Coronary artery (tissue), 2 donors: Measurements from ENCODE around the gene ZNF808.
"Not testable (repeated sequence)": the region's sequence is repeated elsewhere in the genome, so short reads cannot be mapped to it uniquely, and the experiment has no call there.

Experiments used
- DNase-seq: peaks from one replicate; pipeline ENCODE4 v3.0.0-alpha.2; 2017; ENCODE audit warnings: low spot score
- H3K27ac ChIP-seq, 2 donors: fragments of 200-600 bp; sonication (generic); one replicate each; pipeline ENCODE4 v1.5.1; 2016 to 2019
- H3K4me3 ChIP-seq: fragments of 200-600 bp; sonication (generic); 2 replicates; pipeline ENCODE4 v1.5.1; 2016; ENCODE audit warnings: mild to moderate bottlenecking, moderate library complexity
- TF ChIP-seq, protein P1 (sequence below): fragments of 200-600 bp; sonication (generic); IDR thresholded peaks from one replicate; pipeline ENCODE4 v1.5.1; 2019; ENCODE audit warnings: antibody characterized with exemption

Gene ZNF808

DNA sequence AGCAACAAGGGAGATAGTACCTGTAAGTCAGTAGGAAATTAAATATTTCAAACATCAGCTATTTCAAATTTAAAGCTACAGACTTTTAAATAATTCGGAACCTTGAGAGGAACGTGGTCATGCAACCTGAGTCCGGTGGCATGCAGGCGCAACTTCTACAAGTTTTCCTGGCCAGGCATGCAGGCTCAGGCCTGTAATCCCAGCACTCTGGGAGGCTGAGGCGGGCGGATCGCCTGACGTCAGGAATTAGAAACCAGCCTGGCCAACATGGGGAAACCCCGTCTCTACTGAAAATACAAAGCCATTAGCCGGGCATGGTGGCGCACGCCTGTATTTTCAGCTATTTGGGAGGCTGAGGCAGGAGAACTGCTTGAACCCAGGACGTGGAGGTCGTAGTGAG is 40.5 kb downstream of the ZNF808 start:
- H3K27ac ChIP-seq = no peak overlapping the region
- no peak for DNase-seq
- TF ChIP-seq, protein P1, sequence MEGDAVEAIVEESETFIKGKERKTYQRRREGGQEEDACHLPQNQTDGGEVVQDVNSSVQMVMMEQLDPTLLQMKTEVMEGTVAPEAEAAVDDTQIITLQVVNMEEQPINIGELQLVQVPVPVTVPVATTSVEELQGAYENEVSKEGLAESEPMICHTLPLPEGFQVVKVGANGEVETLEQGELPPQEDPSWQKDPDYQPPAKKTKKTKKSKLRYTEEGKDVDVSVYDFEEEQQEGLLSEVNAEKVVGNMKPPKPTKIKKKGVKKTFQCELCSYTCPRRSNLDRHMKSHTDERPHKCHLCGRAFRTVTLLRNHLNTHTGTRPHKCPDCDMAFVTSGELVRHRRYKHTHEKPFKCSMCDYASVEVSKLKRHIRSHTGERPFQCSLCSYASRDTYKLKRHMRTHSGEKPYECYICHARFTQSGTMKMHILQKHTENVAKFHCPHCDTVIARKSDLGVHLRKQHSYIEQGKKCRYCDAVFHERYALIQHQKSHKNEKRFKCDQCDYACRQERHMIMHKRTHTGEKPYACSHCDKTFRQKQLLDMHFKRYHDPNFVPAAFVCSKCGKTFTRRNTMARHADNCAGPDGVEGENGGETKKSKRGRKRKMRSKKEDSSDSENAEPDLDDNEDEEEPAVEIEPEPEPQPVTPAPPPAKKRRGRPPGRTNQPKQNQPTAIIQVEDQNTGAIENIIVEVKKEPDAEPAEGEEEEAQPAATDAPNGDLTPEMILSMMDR = no peak
- H3K4me3 ChIP-seq = no peak overlapping the region

DNA sequence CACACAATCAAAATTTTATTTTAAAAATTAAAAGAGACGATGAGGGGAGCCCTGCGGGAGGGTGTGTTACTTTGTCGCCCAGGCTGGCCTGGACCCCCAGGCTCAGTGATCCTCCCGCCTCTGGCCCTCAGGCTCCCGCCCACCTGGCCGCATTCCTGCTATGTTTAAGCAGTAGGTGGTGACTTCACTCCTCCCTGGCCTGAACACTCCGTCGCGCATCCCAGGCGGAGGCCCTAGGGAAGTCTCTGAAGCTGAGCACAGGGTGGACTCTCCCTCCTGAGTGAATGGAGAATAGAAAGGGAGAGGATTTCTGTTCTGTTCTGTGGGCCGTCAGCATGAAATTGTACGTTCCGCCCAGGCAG is 42.2 kb downstream of the ZNF808 start:
- H3K4me3 ChIP-seq = peak overlapping the region; percentile 78
- H3K27ac ChIP-seq = peak overlapping the region; percentile 81 to 82
- DNase-seq = peak; percentile 75

DNA sequence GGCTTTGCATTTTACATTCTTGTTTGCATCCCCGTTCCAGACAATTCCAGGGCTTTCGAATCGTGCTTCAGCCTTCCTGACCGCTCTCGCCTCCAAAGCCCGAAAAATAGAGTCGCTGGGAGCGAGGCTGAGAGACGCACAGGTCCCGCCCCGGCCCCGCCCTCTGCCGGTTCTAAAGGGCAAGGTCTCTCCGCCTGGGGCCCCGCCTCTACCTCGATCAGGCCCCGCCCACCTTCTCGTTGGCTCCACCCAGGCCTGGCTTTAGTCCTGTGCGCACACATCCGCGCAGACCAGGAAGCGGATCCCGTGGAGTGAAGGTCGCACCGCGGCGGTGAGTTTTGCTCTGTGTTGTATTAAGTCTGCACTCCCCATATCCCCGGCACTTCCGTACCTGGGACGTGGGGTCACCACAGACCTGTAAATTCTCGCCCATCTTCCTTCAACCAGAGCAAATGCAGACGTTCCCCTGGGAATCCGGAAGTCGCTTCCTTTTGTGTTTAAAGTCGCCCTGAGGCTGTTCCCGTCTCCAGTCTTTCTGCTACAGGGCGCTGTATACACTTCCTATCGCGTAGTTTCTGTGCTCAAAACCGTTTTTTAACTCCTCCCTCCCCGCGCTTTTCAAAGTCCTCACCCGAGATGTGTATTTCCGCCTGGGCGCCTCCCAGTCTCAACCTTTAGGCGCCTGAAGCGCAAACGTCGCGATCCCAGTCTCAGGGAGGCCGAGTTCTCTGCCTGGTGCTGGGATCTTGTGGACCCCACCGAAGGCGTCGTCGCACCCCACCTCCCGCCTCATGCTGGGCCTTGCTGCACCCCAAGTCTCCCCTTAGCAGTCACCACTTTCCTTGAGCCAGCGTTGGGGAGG is 42.8 kb downstream of the ZNF808 start, which contains the start of gene ZNF701:
ZNF701 (plus strand) TSS at position 288 of the 862 bp plus-strand sequence. CDS start 3,861 bp downstream, outside the sequence.
- peak within 1 kb of the TSS; percentile 78 for H3K4me3 ChIP-seq
- TF ChIP-seq, protein P1 = no peak
- DNase-seq = peak; percentile 96
- peak within 1 kb of the TSS; percentile 81 to 82 for H3K27ac ChIP-seq

DNA sequence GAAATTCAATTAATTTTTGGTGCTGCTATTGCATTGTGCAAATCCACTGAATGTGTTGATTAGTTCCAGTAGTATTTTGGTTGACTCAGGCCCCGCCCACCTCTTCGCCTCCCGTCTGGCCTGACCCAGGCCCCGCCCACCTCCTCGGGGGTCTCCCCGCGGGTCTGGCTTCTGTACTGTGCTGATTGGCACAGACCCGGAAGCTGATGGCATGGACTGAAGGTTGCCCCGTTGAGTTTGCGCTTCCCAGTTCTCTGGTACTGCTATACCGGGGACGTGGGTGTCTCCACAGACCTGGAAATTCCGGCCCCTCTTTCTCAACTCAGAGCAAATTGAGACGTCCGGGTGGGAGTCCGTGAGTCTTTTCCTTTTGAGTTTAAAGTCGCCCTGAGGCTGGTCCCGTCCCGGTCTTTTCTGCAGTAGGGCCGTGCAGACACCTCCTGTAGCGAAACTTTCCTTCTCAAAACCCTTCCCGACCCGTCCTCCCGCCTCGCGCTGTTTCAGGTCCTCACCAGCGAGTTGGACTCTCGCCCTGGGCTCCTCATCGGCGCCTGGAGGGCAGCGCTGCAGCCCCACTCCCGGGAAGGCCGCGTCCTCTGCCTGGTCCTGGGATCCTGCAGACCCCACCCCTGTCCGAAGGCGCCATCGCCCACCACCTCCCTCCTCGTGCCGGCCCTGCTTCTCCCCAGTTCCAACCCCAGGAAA is 57.4 kb downstream of the ZNF808 start:
- Histone ChIP-seq H3K4me3 (no peak overlapping the region), H3K27ac (no peak overlapping the region)
- no peak for DNase-seq
- TF ChIP-seq, protein P1 = no peak

DNA sequence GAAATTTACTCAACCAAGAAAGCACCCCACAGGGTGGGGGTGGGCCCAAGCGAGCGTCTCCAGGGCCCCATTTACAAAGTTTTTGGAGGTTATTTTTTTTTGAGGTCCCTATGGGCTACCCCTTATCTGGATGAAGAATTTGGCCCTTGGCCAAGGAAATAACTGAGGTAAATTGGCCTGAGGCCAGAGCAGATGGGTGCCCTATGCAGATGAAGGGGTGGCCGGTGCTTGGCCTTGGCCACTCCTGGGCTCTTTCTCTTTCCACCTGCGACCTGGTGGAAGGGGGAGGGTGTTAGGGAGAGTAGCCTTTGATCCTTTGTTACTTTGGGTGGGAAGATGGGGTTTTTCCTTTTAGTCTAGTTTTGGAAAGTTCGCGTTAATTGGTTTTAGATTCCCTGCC is 58.1 kb downstream of the ZNF808 start:
- TF ChIP-seq, protein P1 = no peak
- DNase-seq = no peak
- no peak overlapping the region for H3K4me3 ChIP-seq
- no peak overlapping the region for H3K27ac ChIP-seq

DNA sequence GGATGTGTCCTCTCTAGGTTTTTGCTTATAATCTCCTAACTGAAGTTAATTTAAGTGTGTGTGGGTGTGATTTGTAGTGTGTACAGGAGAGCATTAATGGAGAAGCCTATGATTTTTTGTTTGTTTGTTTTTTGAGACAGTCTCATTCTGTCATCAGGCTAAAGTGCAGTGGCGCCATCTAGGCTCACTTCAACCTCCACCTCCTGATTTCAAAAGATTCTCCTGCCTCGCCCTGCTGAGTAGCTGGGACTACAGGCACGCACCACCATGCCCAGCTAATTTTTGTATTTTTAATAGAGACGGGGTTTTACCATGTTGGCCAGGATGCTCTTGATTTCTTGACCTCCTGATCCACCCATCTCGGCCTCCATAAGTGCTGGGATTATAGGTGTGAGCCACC is 63.3 kb downstream of the ZNF808 start:
- Histone ChIP-seq H3K4me3 (no peak overlapping the region), H3K27ac (no peak overlapping the region)
- no peak for DNase-seq
- TF ChIP-seq, protein P1 = no peak

DNA sequence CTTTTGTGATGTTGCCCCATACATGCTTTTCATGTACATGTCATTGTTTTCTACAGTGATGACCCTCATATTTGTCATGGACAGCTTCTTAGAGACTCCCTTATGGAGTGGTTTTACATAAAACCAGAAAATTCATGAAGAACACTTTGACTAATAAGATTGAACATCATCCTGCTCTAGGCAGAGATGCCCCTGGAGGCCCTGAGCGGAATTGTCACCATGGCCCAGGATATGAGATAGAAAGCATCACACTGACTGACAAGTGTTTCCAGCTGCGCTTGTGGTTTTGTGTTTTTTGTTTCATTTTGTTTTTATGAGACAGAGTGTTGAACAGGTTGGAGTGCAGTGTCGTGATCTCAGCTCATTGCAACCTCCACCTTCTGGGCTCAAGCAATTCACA is 64.8 kb downstream of the ZNF808 start:
- DNase-seq = no peak
- H3K27ac ChIP-seq = no peak overlapping the region
- H3K4me3 ChIP-seq = no peak overlapping the region
- TF ChIP-seq, protein P1 = no peak

DNA sequence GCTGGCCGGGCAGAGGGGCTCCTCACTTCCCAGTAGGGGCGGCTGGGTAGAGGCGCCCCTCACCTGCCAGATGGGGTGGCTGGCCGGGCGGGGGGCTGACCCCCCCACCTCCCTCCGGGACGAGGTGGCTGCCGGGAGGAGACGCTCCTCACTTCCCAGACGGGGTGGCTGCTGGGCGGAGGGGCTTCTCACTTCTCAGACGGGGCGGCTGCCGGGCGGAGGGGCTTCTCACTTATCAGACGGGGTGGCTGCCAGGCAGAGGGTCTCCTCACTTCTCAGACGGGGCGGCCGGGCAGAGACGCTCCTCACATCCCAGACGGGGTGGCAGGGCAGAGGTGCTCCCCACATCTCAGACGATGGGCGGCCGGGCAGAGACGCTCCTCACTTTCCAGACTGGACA is 66.0 kb downstream of the ZNF808 start:
- not testable (repeated sequence) for H3K4me3 ChIP-seq, H3K27ac ChIP-seq, DNase-seq
